Esophagus (tissue), 2 donors: Measurements from ENCODE around the gene ANO4. TPM values are rescaled to one million over a fixed set of nuclear protein-coding genes. Genes with fewer than 3 reads are reported as not detected.
"Not testable (repeated sequence)": the region's sequence is repeated elsewhere in the genome, so short reads cannot be mapped to it uniquely, and the experiment has no call there.

ENCODE experiments used
- H3K27ac ChIP-seq, 2 donors: one replicate each; pipeline ENCODE4 v1.5.1; 2013; ENCODE audit warnings: low read depth in 2 of 2, mild to moderate bottlenecking in 2 of 2, inconsistent platforms in 1 of 2, low read length in 1 of 2, moderate library complexity in 1 of 2
- H3K27me3 ChIP-seq, 2 donors: one replicate each; pipeline ENCODE4 v1.6.1; 2013; ENCODE audit warnings: low read length in 2 of 2, control low read depth in 1 of 2, mild to moderate bottlenecking in 1 of 2; ENCODE audit not compliant: insufficient read depth in 2 of 2, control insufficient read depth in 1 of 2
- H3K36me3 ChIP-seq, 2 donors: one replicate each; pipeline ENCODE4 v1.6.1; 2013; ENCODE audit warnings: low read length in 1 of 2; ENCODE audit not compliant: control insufficient read depth in 2 of 2, insufficient read depth in 2 of 2
- H3K4me1 ChIP-seq, 2 donors: one replicate each; pipeline ENCODE4 v1.6.1; 2013; ENCODE audit warnings: low read length in 1 of 2; ENCODE audit not compliant: control insufficient read depth in 2 of 2, insufficient read depth in 2 of 2
- H3K4me3 ChIP-seq, 2 donors: one replicate each; pipeline ENCODE4 v1.5.1; 2013; ENCODE audit warnings: low read length in 2 of 2, mild to moderate bottlenecking in 2 of 2, low read depth in 1 of 2, moderate library complexity in 1 of 2
- H3K9me3 ChIP-seq, 2 donors: one replicate each; pipeline ENCODE4 v1.6.1; 2013; ENCODE audit warnings: mild to moderate bottlenecking in 2 of 2, low read depth in 1 of 2, low read length in 1 of 2, moderate library complexity in 1 of 2; ENCODE audit not compliant: control insufficient read depth in 2 of 2, insufficient read depth in 1 of 2
- WGBS, 2 donors: extraction: QIAGEN DNeasy Blood & Tissue Kit; methylation state at CpG; one replicate each; pipeline ENCODE4 v1.1.7; 2013; 5-methylcytosine and 5-hydroxymethylcytosine counted together
- polyA plus RNA-seq, 2 donors: library from polyadenylated mRNA; stranded (reverse); fragments of 200-250 nt; gene quantifications; one replicate each; pipeline ENCODE4 v1.2.3, GENCODE V29; 2013
- donor health status: healthy with polysubstance abuse.
- donor health status: Bipolar disorder and iron deficiency.

ANO4 gene
- polyA plus RNA-seq, 2 donors: 0.02 TPM; not detected in 1

DNA sequence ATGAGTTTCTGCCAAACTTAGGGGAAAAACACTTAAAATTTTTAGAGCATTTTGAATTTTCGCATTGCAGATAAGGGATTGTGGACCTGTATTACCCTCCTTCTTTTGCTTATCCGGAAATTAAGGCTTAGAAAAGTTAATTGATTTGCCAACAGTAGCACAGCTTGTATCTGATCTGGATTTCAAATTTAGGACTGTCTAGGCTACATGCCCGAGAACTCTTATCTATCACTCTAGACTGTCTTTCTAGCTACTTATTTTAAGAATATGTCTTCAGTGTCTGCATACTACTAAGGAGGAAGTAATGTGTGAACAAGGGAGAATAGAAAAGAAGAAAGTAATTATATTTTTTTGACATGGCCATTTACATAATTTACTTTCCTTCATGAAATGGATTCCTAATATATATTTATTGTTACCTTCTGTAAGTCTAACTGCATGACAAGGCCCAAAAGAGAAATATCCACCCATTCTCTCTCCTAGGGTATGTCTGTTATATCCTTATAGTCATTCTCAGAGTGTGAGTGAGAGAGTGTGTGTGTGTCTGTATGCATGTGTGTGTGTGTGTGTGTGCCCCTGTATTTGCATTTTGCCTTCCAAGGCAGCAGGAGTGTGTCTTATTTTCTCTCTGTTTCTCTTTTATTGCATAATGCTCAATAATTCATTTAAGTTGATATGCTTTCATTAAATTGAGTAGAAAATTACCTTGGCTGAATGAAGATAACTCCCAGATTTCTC lies 283.4 kb downstream of the ANO4 start:
- Histone ChIP-seq H3K36me3 (no peaks in the 10 kb centered on the region), H3K9me3 (no peaks in the 10 kb centered on the region), H3K27me3 (no peaks in the 10 kb centered on the region), H3K4me3 (no peak overlapping the region), H3K4me1 (no peaks in the 10 kb centered on the region), H3K27ac (no peak overlapping the region)
- whole genome bisulfite sequencing, 2 donors: 86 to 91% methylated on average over 3 of the region's 3 CpGs

DNA sequence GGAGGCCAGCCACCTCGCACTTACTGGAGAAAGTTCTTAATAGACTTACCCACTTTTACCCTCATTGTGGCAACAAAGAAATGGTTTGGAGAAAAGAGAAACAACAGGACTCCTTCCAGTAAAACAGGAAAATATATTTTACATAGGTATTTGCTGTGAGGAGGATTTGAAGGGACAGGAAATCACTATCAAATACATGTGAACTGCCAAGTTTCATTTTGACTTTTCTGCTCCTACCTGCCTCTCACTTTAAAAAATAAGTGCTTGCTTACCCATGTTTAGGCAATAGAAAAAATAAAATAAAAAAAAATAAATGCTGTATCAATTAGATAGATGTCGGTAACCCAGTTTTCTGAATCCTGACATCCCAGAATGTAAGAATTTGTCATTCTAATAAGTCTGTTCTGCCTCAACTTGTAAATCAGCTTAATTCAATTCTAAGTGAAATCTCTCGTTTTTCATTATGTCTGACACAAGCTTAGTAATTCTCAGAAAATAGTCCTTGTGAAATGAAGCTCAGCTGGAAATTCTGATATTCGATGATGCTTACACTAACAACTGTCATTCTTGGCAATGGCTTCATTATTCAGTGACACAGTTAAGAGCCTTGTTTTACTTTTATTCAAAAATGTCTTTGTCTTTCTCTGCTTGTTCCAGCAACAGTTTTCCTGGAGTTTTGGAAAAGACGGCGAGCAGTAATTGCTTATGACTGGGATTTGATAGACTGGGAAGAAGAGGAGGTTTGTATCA lies 284.1 kb downstream of the ANO4 start:
- 51 to 59% methylated on average over 6 of the region's 6 CpGs for WGBS, 2 donors
- Histone ChIP-seq H3K27ac (no peak overlapping the region), H3K27me3 (no peaks in the 10 kb centered on the region), H3K4me3 (no peak overlapping the region), H3K4me1 (no peaks in the 10 kb centered on the region), H3K36me3 (no peaks in the 10 kb centered on the region), H3K9me3 (no peaks in the 10 kb centered on the region)

DNA sequence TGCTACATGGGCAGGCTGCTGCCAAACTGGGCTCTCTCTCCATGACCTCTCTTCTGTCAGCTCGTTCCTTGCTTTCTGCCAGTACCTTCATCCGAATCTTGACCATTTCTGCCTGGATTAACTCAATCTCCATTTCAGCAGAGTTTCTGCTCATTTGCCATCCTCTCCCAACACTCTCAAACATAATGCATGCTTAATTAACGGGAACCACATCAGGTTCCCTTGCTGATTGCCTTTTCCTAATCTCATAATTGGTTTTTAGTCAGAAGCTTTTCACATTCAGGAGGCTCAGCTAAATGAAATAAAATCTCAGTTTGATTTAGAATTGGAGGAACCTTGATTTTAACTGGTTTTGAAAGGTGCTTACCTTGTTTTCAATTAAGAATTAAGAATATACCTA lies 288.1 kb downstream of the ANO4 start:
- Histone ChIP-seq H3K27ac (no peak overlapping the region), H3K36me3 (no peaks in the 10 kb centered on the region), H3K4me3 (no peak overlapping the region), H3K9me3 (no peaks in the 10 kb centered on the region), H3K27me3 (no peaks in the 10 kb centered on the region), H3K4me1 (no peaks in the 10 kb centered on the region)
- WGBS, 2 donors: 44 to 65% methylated on average over 3 of the region's 3 CpGs

DNA sequence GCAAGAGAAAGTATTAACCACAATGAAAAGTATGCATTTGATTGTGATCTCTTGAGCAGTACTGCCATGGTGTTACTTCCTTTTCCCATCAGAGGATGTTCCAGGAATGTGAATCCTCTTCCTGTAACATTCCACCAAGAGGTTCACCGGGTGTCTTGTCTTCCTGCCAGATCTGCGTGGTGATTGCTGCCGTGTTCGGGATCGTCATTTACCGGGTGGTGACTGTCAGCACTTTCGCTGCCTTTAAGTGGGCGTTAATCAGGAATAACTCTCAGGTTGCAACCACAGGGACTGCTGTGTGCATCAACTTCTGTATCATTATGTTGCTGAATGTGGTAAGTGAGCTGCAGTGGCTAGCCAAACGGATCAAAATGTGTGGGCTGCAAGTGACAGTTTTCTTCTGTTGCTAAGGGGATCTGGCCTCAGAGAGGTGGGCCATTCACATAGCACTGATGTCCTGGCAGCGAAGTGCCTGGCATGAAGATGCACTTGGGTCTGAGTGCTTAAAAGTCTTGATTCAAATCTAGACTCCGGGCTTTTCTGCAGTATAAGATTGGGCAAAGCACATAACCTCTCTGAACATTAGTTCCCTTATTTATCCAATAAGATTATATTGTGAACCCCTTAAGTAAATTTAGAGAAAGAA lies 292.0 kb downstream of the ANO4 start:
- Histone ChIP-seq H3K36me3 (no peaks in the 10 kb centered on the region), H3K4me1 (no peaks in the 10 kb centered on the region), H3K9me3 (no peaks in the 10 kb centered on the region), H3K27ac (no peak overlapping the region), H3K4me3 (no peak overlapping the region), H3K27me3 (no peaks in the 10 kb centered on the region)
- WGBS, 2 donors: 35 to 36% methylated on average over 11 of the region's 11 CpGs

DNA sequence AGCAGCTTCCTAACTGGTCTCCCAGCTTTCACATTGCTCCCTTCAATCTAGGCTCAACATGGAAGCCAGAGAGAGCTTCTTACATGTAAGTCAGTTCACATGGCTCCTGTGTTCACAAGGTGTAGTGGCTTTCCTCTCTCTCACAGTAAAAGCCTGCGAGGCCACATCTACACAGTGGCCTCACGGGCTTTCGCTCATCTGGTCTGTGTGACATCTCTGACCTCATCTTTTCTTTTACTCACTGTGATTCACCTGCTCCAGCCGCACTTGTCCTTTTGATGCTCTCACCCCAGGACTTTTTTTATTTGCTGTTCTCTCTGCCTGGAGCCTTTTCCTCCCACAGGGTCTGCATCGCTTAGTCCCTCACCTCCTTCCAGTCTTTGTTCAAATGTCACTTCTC lies 293.3 kb downstream of the ANO4 start:
- H3K36me3 ChIP-seq: no peaks in the 10 kb centered on the region
- H3K4me3 ChIP-seq: no peak overlapping the region
- H3K27ac ChIP-seq: no peak overlapping the region
- 78 to 83% methylated on average over 5 of the region's 5 CpGs for WGBS, 2 donors
- H3K27me3 ChIP-seq: no peaks in the 10 kb centered on the region
- no peaks in the 10 kb centered on the region for H3K4me1 ChIP-seq
- H3K9me3 ChIP-seq: no peaks in the 10 kb centered on the region

DNA sequence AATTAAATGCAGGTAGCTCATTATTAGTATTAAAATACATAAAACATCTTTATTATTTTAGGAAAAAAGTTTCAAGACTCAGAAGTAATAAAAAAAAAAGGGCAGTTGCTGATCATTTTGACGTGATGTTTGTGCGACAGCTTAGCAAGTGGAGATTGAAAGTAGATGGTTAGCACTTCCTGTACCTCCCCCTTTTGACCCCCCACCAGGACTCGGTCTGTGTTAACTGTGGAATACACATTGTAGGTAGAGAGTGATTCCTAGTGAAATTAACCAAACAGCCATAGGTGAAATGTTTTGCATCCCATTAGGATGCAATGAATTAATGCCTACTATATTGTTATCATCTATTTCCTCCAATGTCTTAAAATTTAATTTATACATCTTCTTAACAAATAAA lies 294.7 kb downstream of the ANO4 start:
- Histone ChIP-seq H3K27ac (no peak overlapping the region), H3K36me3 (no peaks in the 10 kb centered on the region), H3K4me3 (no peak overlapping the region), H3K27me3 (no peaks in the 10 kb centered on the region), H3K9me3 (no peaks in the 10 kb centered on the region), H3K4me1 (no peaks in the 10 kb centered on the region)
- WGBS, 2 donors: 72 to 74% methylated on average over 3 of the region's 3 CpGs

DNA sequence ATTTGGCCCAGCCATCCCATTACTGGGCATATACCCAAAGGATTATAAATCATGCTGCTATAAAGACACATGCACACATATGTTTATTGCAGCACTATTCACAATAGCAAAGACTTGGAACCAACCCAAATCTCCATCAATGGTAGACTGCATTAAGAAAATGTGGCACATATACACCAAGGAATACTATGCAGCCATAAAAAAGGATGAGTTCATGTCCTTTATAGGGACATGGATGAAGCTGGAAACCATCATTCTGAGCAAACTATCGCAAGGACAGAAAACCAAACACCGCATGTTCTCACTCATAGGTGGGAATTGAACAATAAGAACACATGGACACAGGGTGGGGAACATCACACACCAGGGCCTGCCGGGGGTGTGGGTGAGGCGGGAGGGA lies 295.6 kb downstream of the ANO4 start:
- 93 to 95% methylated on average over 2 to 4 of the region's 4 CpGs for WGBS, 2 donors
- not testable (repeated sequence) for H3K27me3 ChIP-seq

DNA sequence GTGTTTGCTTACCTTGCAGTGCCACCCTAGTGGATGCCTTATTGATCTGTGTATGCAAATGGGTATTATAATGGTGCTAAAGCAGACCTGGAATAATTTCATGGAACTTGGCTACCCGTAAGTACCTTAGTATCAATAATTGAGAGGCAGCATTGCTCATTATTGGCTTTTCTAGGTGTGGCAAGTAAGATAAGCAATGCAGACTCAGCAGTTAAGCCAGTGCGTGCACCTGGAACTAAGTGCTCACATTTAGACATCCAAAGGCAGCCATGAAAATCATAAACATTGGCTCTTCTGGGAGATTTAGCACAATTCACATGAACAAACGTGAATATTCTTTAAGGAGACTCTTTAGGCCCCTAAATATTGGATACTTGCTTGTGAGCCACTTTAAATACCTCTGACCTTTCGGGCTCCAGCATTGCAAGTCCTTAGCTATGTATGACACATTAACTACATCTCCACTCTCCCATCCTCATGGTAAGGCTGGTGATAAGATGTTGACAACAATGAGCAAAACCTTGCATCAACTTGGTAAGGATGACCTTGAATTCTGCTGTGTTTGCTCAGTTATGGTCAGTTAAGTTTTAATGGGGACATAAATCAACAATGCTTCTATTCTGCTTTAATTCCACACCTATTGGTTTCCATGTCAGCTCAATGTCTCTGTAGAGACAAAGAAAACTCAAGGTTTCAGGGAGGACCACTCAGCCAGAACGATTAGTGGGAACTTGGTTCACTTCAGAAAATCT lies 303.4 kb downstream of the ANO4 start:
- WGBS, 2 donors: 57 to 73% methylated on average over 5 of the region's 5 CpGs
- Histone ChIP-seq H3K9me3 (no peaks in the 10 kb centered on the region), H3K4me1 (no peaks in the 10 kb centered on the region), H3K27me3 (no peaks in the 10 kb centered on the region), H3K36me3 (no peaks in the 10 kb centered on the region), H3K4me3 (no peak overlapping the region), H3K27ac (no peak overlapping the region)

More for the DNA sequence above, 295.6 kb downstream of the ANO4 start:
- not testable (repeated sequence) for H3K9me3 ChIP-seq, H3K36me3 ChIP-seq, H3K4me1 ChIP-seq, H3K4me3 ChIP-seq, H3K27ac ChIP-seq

DNA sequence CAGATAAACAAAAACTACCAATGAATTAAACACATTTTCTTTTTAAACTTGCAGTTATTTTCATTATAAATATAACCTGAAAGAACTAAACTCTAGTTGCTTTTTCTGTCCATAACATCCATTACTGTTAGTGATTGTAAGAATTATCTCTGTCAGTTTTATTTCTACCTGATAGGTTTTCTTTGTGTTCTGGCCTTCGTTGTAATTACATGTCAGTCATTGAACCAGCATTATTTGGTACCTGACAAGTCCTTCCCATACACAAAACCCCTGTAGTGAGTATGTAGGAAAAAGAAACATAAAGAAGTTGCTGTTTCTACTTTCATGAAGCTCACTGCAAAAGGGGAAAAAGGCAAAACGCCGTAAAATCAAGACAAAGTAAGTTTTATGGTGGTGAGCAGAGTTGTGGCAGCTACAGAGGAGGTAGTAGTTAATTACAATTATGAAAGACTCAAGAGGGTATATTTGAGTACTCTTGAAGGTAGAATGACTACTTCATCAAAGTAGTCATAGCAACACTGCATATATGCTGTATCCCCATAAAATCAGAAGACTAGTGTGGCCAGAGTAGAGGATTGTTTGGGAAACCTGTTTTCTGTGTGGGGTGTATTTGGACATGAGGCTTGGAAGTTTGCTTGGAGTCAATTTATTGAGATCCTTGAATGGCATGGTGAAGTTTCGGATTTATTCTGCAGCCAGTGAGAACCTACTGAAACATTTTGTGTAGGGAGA lies 312.6 kb downstream of the ANO4 start:
- WGBS, 2 donors: 83 to 84% methylated on average over 4 of the region's 4 CpGs
- no peaks in the 10 kb centered on the region for H3K27me3 ChIP-seq
- H3K9me3 ChIP-seq: no peaks in the 10 kb centered on the region

More for the DNA sequence above, 312.6 kb downstream of the ANO4 start:
- no peak overlapping the region for H3K4me3 ChIP-seq
- H3K4me1 ChIP-seq: no peaks in the 10 kb centered on the region
- no peak overlapping the region for H3K27ac ChIP-seq
- no peaks in the 10 kb centered on the region for H3K36me3 ChIP-seq
